Neural cell (in vitro differentiated cells): ENCODE results near the gene RYK. TPM values are rescaled to one million over a fixed set of nuclear protein-coding genes. Genes with fewer than 3 reads are reported as not detected.
"Not testable (repeated sequence)": the region's sequence is repeated elsewhere in the genome, so short reads cannot be mapped to it uniquely, and the experiment has no call there.

Experiments used
- H2AFZ ChIP-seq: fragments of 200-600, 300-800 bp; sonication (generic), shearing (Covaris generic); 2 replicates; pipeline ENCODE4 v1.6.0; 2014; ENCODE audit warnings: low read depth, mild to moderate bottlenecking, antibody characterized with exemption, low read length, moderate library complexity
- H3F3A ChIP-seq: fragments of 200-600 bp; shearing (Covaris generic); 2 replicates; pipeline ENCODE4 v1.6.1; 2016; ENCODE audit warnings: mild to moderate bottlenecking, moderate library complexity, mixed read lengths, antibody characterized with exemption, low read length; ENCODE audit not compliant: insufficient read depth, poor library complexity, severe bottlenecking
- H3K27ac ChIP-seq: fragments of 200-600, 300-800 bp; sonication (generic), shearing (Covaris generic); 2 replicates; pipeline ENCODE4 v1.5.1; 2014; ENCODE audit warnings: mild to moderate bottlenecking, low read length, moderate library complexity
- H3K27me3 ChIP-seq: fragments of 300-800, 200-600 bp; sonication (generic), shearing (Covaris generic); 2 replicates; pipeline ENCODE4 v1.6.0; 2014; ENCODE audit warnings: mild to moderate bottlenecking, low read depth, low read length, moderate library complexity; ENCODE audit not compliant: insufficient read depth
- H3K36me3 ChIP-seq: fragments of 300-800, 200-600 bp; sonication (generic), shearing (Covaris generic); 2 replicates; pipeline ENCODE4 v1.5.1; 2014; ENCODE audit warnings: mild to moderate bottlenecking, antibody characterized with exemption, low read length, moderate library complexity; ENCODE audit not compliant: insufficient read depth
- H3K4me2 ChIP-seq: fragments of 300-800, 200-600 bp; sonication (generic), shearing (Covaris generic); 2 replicates; pipeline ENCODE4 v1.6.0; 2014; ENCODE audit warnings: mild to moderate bottlenecking, low read length
- H3K4me3 ChIP-seq: fragments of 300-800, 200-600 bp; sonication (generic), shearing (Covaris generic); 2 replicates; pipeline ENCODE4 v1.5.1; 2014; ENCODE audit warnings: mild to moderate bottlenecking, low read length, moderate library complexity
- H3K79me2 ChIP-seq: fragments of 200-600 bp; shearing (Covaris generic); replicated peaks from 2 replicates; pipeline ENCODE4 v1.6.0; 2014; ENCODE audit warnings: mild to moderate bottlenecking, low read length, moderate library complexity; ENCODE audit not compliant: insufficient read depth
- H3K9ac ChIP-seq: fragments of 300-800, 200-600 bp; sonication (generic), shearing (Covaris generic); 2 replicates; pipeline ENCODE4 v1.6.1; 2016; ENCODE audit warnings: mild to moderate bottlenecking, low read length, mixed read lengths
- H3K9me2 ChIP-seq: fragments of 200-600 bp; shearing (Covaris generic); 2 replicates; pipeline ENCODE4 v1.6.1; 2016; ENCODE audit warnings: mild to moderate bottlenecking, low read length, mixed read lengths; ENCODE audit not compliant: insufficient read depth
- H3K9me3 ChIP-seq: fragments of 200-600, 300-800 bp; sonication (generic), shearing (Covaris generic); 2 replicates; pipeline ENCODE4 v1.6.1; 2016; ENCODE audit warnings: mild to moderate bottlenecking, mixed run types, low read length, moderate library complexity, mixed read lengths
- H4K20me1 ChIP-seq: fragments of 200-600 bp; shearing (Covaris generic); 2 replicates; pipeline ENCODE4 v1.6.1; 2016; ENCODE audit warnings: mild to moderate bottlenecking, mixed run types; ENCODE audit not compliant: insufficient read depth
- CTCF ChIP-seq: fragments of 450-650 bp; IDR thresholded peaks from 2 replicates; pipeline ENCODE4 v1.5.1; 2014; ENCODE audit warnings: antibody characterized with exemption, mild to moderate bottlenecking, moderate library complexity; ENCODE audit not compliant: poor library complexity, severe bottlenecking
- EP300 ChIP-seq: fragments of 450-650 bp; conservative IDR thresholded peaks from 2 replicates; pipeline ENCODE4 v1.6.1; 2014; ENCODE audit warnings: antibody characterized with exemption, mild to moderate bottlenecking, moderate library complexity; ENCODE audit not compliant: poor library complexity, severe bottlenecking
- EZH2 ChIP-seq: fragments of 200-600, 300-800 bp; shearing (Covaris generic), sonication (generic); IDR thresholded peaks from 2 replicates; pipeline ENCODE4 v1.6.1; 2014; ENCODE audit warnings: antibody characterized with exemption, low read length, borderline replicate concordance, mild to moderate bottlenecking; ENCODE audit not compliant: insufficient read depth, poor library complexity, severe bottlenecking
- MXI1 ChIP-seq: fragments of 450-650 bp; conservative IDR thresholded peaks from 2 replicates; pipeline ENCODE4 v1.6.1; 2014; ENCODE audit warnings: antibody characterized with exemption, mild to moderate bottlenecking; ENCODE audit not compliant: poor library complexity, severe bottlenecking
- POLR2AphosphoS5 ChIP-seq: IDR thresholded peaks from 2 replicates; pipeline ENCODE4 v1.6.1; 2012
- RAD21 ChIP-seq: fragments of 450-650 bp; conservative IDR thresholded peaks from 2 replicates; pipeline ENCODE4 v1.6.1; 2014; ENCODE audit warnings: antibody characterized with exemption, mild to moderate bottlenecking, moderate library complexity
- REST ChIP-seq: IDR thresholded peaks from 2 replicates; pipeline ENCODE4 v1.6.1; 2012; ENCODE audit warnings: borderline replicate concordance
- SMC3 ChIP-seq: fragments of 450-650 bp; conservative IDR thresholded peaks from 2 replicates; pipeline ENCODE4 v1.6.1; 2014; ENCODE audit warnings: antibody characterized with exemption, mild to moderate bottlenecking, moderate library complexity; ENCODE audit not compliant: poor library complexity
- TAF1 ChIP-seq: IDR thresholded peaks from 2 replicates; pipeline ENCODE4 v1.6.1; 2012; ENCODE audit warnings: low read depth
- polyA plus RNA-seq: library from polyadenylated mRNA; depleted of rRNA; stranded (reverse); fragments of >200 nt; gene quantifications from 2 replicates; pipeline ENCODE4 v1.2.3, GENCODE V29; 2014

The RYK gene
- polyA plus RNA-seq, 1 donor from 2014 or later, result 68.6 TPM

GRCh38 chr3:134276086-134276485 is 25.4 kb upstream of the RYK start:
- Histone ChIP-seq H3K4me3 (no peak overlapping the region), H3K27me3 (no peaks in the 10 kb centered on the region), H3K27ac (no peak overlapping the region), H3F3A (no peaks in the 10 kb centered on the region), H4K20me1 (no peaks in the 10 kb centered on the region), H3K9me2 (no peaks in the 10 kb centered on the region), H3K4me2 (no peak overlapping the region), H3K36me3 (no peaks in the 10 kb centered on the region), H3K79me2 (no peaks in the 10 kb centered on the region), H3K9me3 (no peaks in the 10 kb centered on the region), H3K9ac (no peak overlapping the region), H2AFZ (no peak overlapping the region)
- TF ChIP-seq EZH2, result no peak

GRCh38 chr3:134275110-134275509 is 24.5 kb upstream of the RYK start:
- H3K9me3 ChIP-seq, H3F3A ChIP-seq, H3K4me2 ChIP-seq, H2AFZ ChIP-seq, H3K79me2 ChIP-seq, H3K9ac ChIP-seq, H4K20me1 ChIP-seq, H3K36me3 ChIP-seq, H3K27me3 ChIP-seq, H3K27ac ChIP-seq, H3K9me2 ChIP-seq, H3K4me3 ChIP-seq: not testable (repeated sequence)

DNA sequence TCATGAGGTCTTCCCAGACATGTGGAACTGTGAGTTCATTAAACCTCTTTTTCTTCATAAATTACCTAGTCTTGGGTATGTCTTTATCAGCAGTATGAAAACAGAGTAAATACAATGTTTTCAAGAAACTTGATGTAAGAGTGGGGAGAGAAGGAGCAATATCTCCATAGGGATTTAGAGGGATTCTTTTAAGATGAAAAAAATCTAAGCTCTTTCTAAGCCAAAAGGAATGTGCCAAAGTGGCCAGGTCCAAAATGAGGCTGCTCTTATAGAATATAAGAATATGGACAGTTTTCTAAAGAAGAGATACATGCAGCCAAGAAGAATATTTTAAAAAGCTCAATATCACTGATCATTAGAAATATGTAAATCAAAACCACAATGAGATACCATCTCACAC is 23.9 kb upstream of the RYK start:
- H3K4me2 ChIP-seq, result no peak overlapping the region
- H3K4me3 ChIP-seq, result no peak overlapping the region
- H2AFZ ChIP-seq, result no peak overlapping the region
- H3K36me3 ChIP-seq, result no peaks in the 10 kb centered on the region
- no peaks in the 10 kb centered on the region for H3F3A ChIP-seq
- H3K79me2 ChIP-seq, result no peaks in the 10 kb centered on the region
- no peak overlapping the region for H3K9ac ChIP-seq
- H4K20me1 ChIP-seq, result no peaks in the 10 kb centered on the region
- TF ChIP-seq MXI1, result no peak
- TF ChIP-seq REST, result no peak
- TF ChIP-seq POLR2AphosphoS5, result no peak
- H3K27ac ChIP-seq, result no peak overlapping the region
- H3K9me2 ChIP-seq, result no peaks in the 10 kb centered on the region
- no peaks in the 10 kb centered on the region for H3K9me3 ChIP-seq
- H3K27me3 ChIP-seq, result no peaks in the 10 kb centered on the region

- Histone ChIP-seq H2AFZ (no peak overlapping the region), H4K20me1 (no peaks in the 10 kb centered on the region), H3K27ac (no peak overlapping the region), H3K79me2 (no peaks in the 10 kb centered on the region), H3K9me3 (no peaks in the 10 kb centered on the region), H3K4me2 (no peak overlapping the region), H3K36me3 (no peaks in the 10 kb centered on the region), H3K9ac (no peak overlapping the region), H3F3A (no peaks in the 10 kb centered on the region), H3K27me3 (no peaks in the 10 kb centered on the region), H3K4me3 (no peak overlapping the region), H3K9me2 (no peaks in the 10 kb centered on the region)
- TF ChIP-seq POLR2AphosphoS5 (no peak), TAF1 (no peak), EP300 (no peak), EZH2 (no peak), MXI1 (no peak), SMC3 (no peak), CTCF (no peak), RAD21 (no peak), REST (no peak)
These were observed 17.3 kb upstream of the RYK start for GRCh38 chr3:134267996-134268395.
